SU-DHL-6 (cell line): Measurements from ENCODE around the gene FAM117A.

Experiments
- H2AFZ ChIP-seq: fragments of 200-600 bp; sonication (generic); 2 replicates; pipeline ENCODE4 v1.6.1; 2014; ENCODE audit warnings: low read depth, mild to moderate bottlenecking, moderate library complexity, mixed read lengths, antibody characterized with exemption, low read length; ENCODE audit not compliant: severe bottlenecking
- H3F3A ChIP-seq: fragments of 200-600 bp; shearing (Covaris generic); 2 replicates; pipeline ENCODE4 v1.6.0; 2016; ENCODE audit warnings: antibody characterized with exemption, mild to moderate bottlenecking; ENCODE audit not compliant: insufficient read depth
- H3K27ac ChIP-seq: fragments of 200-600 bp; sonication (generic); 2 replicates; pipeline ENCODE4 v1.5.1; 2016; ENCODE audit warnings: low read depth, mild to moderate bottlenecking, low read length, moderate library complexity, mixed read lengths
- H3K27me3 ChIP-seq: fragments of 200-600 bp; sonication (generic), shearing (Covaris generic); 2 replicates; pipeline ENCODE4 v1.6.0; 2014; ENCODE audit warnings: mild to moderate bottlenecking, low read length
- H3K36me3 ChIP-seq: fragments of 200-600 bp; sonication (generic); 2 replicates; pipeline ENCODE4 v1.6.1; 2014; ENCODE audit warnings: mild to moderate bottlenecking, low read length, mixed read lengths
- H3K4me2 ChIP-seq: fragments of 300-600, 200-600 bp; shearing (Covaris generic), sonication (generic); 2 replicates; pipeline ENCODE4 v1.6.0; 2014; ENCODE audit warnings: low read length, low read depth, mild to moderate bottlenecking; ENCODE audit not compliant: poor library complexity, severe bottlenecking
- H3K4me3 ChIP-seq: fragments of 200-600 bp; sonication (generic); 2 replicates; pipeline ENCODE4 v1.5.1; 2014; ENCODE audit warnings: antibody characterized with exemption, low read length, mild to moderate bottlenecking, mixed read lengths; ENCODE audit not compliant: insufficient read depth, poor library complexity, severe bottlenecking
- H3K79me2 ChIP-seq: fragments of 200-600 bp; sonication (generic); 2 replicates; pipeline ENCODE4 v1.6.1; 2014; ENCODE audit warnings: mild to moderate bottlenecking, low read length, moderate library complexity; ENCODE audit not compliant: insufficient read depth
- H3K9ac ChIP-seq: fragments of 200-600 bp; sonication (generic); 2 replicates; pipeline ENCODE4 v1.7.0; 2014; ENCODE audit warnings: mild to moderate bottlenecking, low read length
- H3K9me2 ChIP-seq: fragments of 200-600 bp; sonication (generic); replicated peaks from 2 replicates; pipeline ENCODE4 v1.6.1; 2014; ENCODE audit warnings: low read length; ENCODE audit not compliant: insufficient read depth
- H3K9me3 ChIP-seq: fragments of 200-600 bp; sonication (generic); 2 replicates; pipeline ENCODE4 v1.6.1; 2014; ENCODE audit warnings: low read length, mixed read lengths; ENCODE audit not compliant: insufficient read depth
- H4K20me1 ChIP-seq: fragments of 200-600 bp; sonication (generic); 2 replicates; pipeline ENCODE4 v1.6.1; 2014; ENCODE audit warnings: low read depth, mild to moderate bottlenecking, antibody characterized with exemption, low read length, moderate library complexity, mixed read lengths
- EZH2phosphoT487 ChIP-seq: fragments of 200-600 bp; sonication (generic), shearing (Covaris generic); conservative IDR thresholded peaks from 2 replicates; pipeline ENCODE4 v1.6.1; 2018; ENCODE audit warnings: mild to moderate bottlenecking, antibody characterized with exemption, low read length, moderate library complexity, mixed read lengths
- TF ChIP-seq, protein P1 (sequence below): fragments of 200-600 bp; sonication (generic); IDR thresholded peaks from one replicate; pipeline ENCODE4 v1.5.1; 2017; ENCODE audit warnings: antibody characterized with exemption, mild to moderate bottlenecking, low read length, moderate library complexity; ENCODE audit not compliant: insufficient read depth, poor library complexity, severe bottlenecking

Gene FAM117A

DNA sequence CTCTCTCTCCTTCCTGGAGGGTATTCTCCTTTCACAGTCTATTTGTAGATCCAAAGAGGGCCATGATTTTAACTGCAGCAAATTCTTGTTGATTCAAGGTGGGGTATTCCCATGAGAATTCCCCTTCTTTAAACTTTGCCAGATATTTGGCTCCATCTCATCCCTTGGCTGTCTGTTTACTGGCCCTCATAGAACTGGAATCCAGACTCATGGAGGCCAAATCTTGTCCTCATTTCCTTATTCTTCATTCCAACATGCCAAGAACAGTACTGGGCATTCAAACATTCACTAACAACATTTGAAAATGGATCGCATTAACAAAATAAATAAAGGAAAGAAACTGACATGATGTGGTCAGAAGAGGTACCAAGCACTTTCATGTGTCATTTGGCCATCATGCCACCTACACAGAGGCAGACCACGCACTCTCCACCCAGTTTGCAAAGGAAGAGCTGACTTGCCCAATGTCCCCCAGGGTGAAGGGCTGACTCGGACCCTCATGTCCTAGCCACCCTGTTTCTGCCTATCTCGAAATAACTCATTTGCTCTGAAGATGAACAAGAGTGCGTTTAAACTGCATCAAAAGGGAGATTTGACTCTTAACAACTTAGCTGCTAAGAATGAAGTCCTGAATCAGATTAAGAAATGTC lies 33.0 kb downstream of the FAM117A start:
- Histone ChIP-seq H3K79me2 (no peaks in the 10 kb centered on the region), H3F3A (no peaks in the 10 kb centered on the region), H2AFZ (no peak overlapping the region), H3K36me3 (no peaks in the 10 kb centered on the region), H3K27me3 (no peaks in the 10 kb centered on the region), H3K4me2 (no peak overlapping the region), H3K27ac (no peak overlapping the region), H4K20me1 (no peaks in the 10 kb centered on the region), H3K4me3 (no peak overlapping the region), H3K9me2 (no peaks in the 10 kb centered on the region), H3K9me3 (no peaks in the 10 kb centered on the region), H3K9ac (no peak overlapping the region)
- TF ChIP-seq EZH2phosphoT487: no peak
- TF ChIP-seq, protein P1, sequence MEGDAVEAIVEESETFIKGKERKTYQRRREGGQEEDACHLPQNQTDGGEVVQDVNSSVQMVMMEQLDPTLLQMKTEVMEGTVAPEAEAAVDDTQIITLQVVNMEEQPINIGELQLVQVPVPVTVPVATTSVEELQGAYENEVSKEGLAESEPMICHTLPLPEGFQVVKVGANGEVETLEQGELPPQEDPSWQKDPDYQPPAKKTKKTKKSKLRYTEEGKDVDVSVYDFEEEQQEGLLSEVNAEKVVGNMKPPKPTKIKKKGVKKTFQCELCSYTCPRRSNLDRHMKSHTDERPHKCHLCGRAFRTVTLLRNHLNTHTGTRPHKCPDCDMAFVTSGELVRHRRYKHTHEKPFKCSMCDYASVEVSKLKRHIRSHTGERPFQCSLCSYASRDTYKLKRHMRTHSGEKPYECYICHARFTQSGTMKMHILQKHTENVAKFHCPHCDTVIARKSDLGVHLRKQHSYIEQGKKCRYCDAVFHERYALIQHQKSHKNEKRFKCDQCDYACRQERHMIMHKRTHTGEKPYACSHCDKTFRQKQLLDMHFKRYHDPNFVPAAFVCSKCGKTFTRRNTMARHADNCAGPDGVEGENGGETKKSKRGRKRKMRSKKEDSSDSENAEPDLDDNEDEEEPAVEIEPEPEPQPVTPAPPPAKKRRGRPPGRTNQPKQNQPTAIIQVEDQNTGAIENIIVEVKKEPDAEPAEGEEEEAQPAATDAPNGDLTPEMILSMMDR: no peak

DNA sequence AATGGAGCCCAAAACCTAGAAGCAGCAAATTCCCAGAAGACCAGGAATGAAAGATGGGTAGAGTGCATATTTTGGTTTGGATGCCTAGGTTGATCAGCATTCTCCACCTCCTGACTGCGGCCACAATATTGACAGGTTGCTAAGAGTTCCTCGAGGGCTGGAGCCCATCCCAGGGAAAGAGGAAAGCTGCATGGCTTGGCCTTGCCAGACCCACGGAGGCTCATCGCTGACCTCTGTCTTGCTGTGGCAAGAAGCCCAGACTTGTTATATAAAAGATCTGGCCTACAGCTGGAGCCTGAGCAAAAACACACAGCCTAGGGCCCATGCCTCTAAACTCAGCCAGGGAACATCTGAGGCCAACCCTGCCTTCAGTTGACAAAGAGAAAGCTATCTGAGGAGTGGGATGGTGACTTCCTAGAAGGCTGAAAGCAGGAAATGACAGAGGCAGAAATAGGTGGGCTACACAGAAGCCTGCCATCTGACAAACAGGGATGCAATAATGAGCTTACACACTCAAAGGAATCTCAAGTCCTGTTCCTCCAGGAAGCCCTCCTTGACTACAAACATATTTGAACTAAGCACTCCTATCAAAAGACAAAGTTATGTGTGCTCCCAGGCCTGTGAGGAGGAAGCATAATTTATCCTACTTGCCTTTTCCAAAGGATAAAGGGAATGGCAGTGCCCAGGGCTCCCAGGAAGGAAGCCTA lies 33.7 kb downstream of the FAM117A start:
- no peaks in the 10 kb centered on the region for H3F3A ChIP-seq
- TF ChIP-seq, protein P1: no peak
- TF ChIP-seq EZH2phosphoT487: no peak
- no peak overlapping the region for H3K4me3 ChIP-seq
- no peaks in the 10 kb centered on the region for H4K20me1 ChIP-seq
- H3K9me3 ChIP-seq: no peaks in the 10 kb centered on the region
- no peak overlapping the region for H3K27ac ChIP-seq
- no peak overlapping the region for H2AFZ ChIP-seq
- no peak overlapping the region for H3K4me2 ChIP-seq
- H3K79me2 ChIP-seq: no peaks in the 10 kb centered on the region
- no peaks in the 10 kb centered on the region for H3K27me3 ChIP-seq
- H3K9ac ChIP-seq: no peak overlapping the region
- no peaks in the 10 kb centered on the region for H3K36me3 ChIP-seq
- no peaks in the 10 kb centered on the region for H3K9me2 ChIP-seq

DNA sequence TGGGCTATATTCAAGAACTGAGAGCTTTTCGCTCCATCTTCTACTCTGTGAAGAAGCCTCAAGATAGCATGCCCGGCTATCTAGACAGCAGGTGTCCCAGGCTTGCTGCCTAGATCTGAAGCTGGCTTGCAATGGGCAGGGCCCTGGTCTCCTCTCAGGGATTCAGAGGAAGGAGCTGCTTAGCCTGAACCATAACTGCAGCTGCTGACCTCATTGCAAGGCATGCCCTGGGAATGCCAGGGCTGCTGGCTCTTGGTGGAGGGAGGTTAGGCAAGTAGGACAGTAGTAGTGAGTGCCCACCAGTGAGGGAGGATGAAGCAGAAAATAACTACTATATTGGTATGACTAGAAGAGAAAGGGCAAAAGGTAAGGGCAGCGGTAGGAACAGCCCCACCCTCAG lies 34.9 kb downstream of the FAM117A start:
- no peaks in the 10 kb centered on the region for H3K9me2 ChIP-seq
- H3K36me3 ChIP-seq: no peaks in the 10 kb centered on the region
- H3K9ac ChIP-seq: no peak overlapping the region
- no peak overlapping the region for H3K4me2 ChIP-seq
- H3K4me3 ChIP-seq: no peak overlapping the region
- H3K79me2 ChIP-seq: no peaks in the 10 kb centered on the region
- no peaks in the 10 kb centered on the region for H4K20me1 ChIP-seq
- H3K9me3 ChIP-seq: no peaks in the 10 kb centered on the region
- no peaks in the 10 kb centered on the region for H3F3A ChIP-seq
- H3K27me3 ChIP-seq: no peaks in the 10 kb centered on the region
- TF ChIP-seq EZH2phosphoT487: no peak
- TF ChIP-seq, protein P1: no peak
- no peak overlapping the region for H3K27ac ChIP-seq
- no peak overlapping the region for H2AFZ ChIP-seq
